GM13976 (cell line): ENCODE results near the gene MTFMT.

ENCODE experiments used
- DNase-seq: peaks from one replicate; pipeline ENCODE4 v3.0.0; 2012; ENCODE audit warnings: low spot score
- CTCF ChIP-seq: IDR thresholded peaks from 2 replicates; pipeline ENCODE4 v1.5.1; 2012; ENCODE audit warnings: borderline replicate concordance, mild to moderate bottlenecking; ENCODE audit not compliant: insufficient read depth; ENCODE audit errors: extremely low read depth, missing control alignments, control extremely low read depth
- in situ Hi-C: fragments of 300-500 bp; cut with MboI; formaldehyde crosslinking; loops from one replicate; pipeline ENCODE4 v1.12.0; 2022; ENCODE audit warnings: low sequenced_read_pairs, mixed read lengths, inconsistent platforms; ENCODE audit not compliant: unreplicated experiment

MTFMT gene

DNA sequence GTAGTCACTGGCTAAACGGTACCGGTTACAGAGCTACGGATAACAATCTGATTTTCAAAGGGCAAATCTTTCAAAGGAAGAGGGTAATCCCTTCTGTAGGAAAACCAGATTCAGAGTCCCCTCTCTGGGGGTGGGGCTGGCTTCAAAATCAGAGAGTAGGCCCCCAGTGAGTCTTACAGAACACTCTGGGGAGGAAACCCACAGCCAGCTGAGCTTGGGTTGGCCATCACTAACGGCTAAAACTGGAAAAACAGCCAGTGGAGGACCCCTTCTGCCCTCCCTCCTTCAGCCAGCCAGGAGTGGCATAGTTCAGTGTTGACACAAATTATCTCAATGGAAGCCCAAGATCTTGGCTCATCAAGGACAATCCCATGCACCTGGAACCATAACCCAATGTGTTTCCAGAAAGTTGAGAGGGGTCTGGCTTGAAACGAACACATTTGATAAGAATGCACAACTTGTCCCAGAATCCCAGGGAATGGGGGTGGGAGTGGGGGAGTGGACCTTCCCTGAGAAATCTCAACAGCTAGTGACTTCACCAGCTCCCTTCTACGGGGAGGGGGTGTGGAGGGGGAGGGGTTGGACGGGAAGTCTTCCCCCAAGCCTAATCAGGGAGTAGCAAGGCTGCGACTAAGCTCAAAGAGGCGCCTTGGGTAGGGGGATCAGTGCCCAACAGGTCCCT lies 37.3 kb upstream of the MTFMT start:
- no peak for DNase-seq
- in situ Hi-C loops, result no loop called here
- no peak for TF ChIP-seq CTCF

DNA sequence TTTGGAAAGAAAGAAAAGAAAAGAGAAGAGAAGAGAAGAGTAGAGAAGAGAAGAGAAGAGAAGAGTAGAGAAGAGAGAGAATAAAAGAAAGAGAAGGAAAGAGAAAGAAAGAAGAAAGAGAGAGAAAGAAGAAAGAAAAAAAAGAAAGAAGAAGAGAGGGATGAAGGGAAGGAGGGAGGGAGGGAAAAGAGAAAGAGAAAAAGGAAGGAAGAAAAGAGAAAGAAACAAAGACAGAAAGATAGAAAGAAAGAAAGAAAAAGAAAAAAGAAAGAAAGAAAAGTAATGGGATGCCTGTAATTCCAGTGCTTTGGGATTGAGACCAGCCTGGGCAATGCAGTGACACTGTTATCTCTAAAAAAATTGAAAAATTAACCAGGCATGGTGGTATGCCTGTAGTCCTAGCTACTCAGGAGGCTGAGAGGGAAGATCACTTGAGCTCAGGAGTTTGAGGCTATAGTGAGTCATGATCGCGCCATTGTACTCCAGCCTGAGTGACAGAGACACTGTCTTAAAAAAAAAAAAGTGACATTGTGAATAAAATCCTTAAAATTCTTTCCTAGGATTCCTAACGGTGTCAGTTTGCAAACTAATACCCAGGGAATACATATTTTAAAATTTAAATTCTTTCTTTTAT lies 36.7 kb upstream of the MTFMT start:
- in situ Hi-C loops, result no loop called here
- DNase-seq, result no peak

GRCh38 chr15:65062726-65063125 lies 33.3 kb upstream of the MTFMT start:
- no peak for TF ChIP-seq CTCF
- in situ Hi-C loops, result no loop called here
- no peak for DNase-seq

More for the DNA sequence above, 36.7 kb upstream of the MTFMT start:
- no peak for TF ChIP-seq CTCF

GRCh38 chr15:65062061-65062460 lies 32.6 kb upstream of the MTFMT start:
- no peak for TF ChIP-seq CTCF
- DNase-seq, result no peak
- in situ Hi-C loops, result no loop called here

- in situ Hi-C loops, result no loop called here
- no peak for DNase-seq
- TF ChIP-seq CTCF, result no peak
These were observed 31.4 kb upstream of the MTFMT start for GRCh38 chr15:65060641-65061397.

GRCh38 chr15:65059931-65060596 lies 30.6 kb upstream of the MTFMT start:
- no peak for DNase-seq
- no peak for TF ChIP-seq CTCF
- in situ Hi-C loops, result no loop called here
